ENCODE data around the gene TMEM119. TPM values are rescaled to one million over a fixed set of nuclear protein-coding genes. Genes with fewer than 3 reads are reported as not detected.

The TMEM119 gene
- total and polyA plus RNA-seq, 2 of the 8 experiments (the other 6 are each of a cell fraction or from before 2014, with no cell fraction given), result 0.35 to 0.61 TPM

GRCh38 chr12:108578813-108579212 is 19.1 kb downstream of the TMEM119 start:
- H3K79me1 ChIP-seq (ENCODE audit: low read depth, low read length), result no peaks in the 10 kb centered on the region
- H3K56ac ChIP-seq (replicated peaks; ENCODE audit: insufficient read length, low read depth, low read length), result peak overlapping the region; percentile 32
- H3K23ac ChIP-seq (ENCODE audit: insufficient read length), result no peak overlapping the region
- no peaks in the 10 kb centered on the region for H3K4me1 ChIP-seq (replicated peaks in 1 of 4; ENCODE audit: control insufficient read depth in 3 of 4, insufficient read depth in 4 of 4, low read length in 3 of 4)
- no peak overlapping the region for H2AFZ ChIP-seq (ENCODE audit: low read length)
- no peaks in the 10 kb centered on the region for H3K36me3 ChIP-seq (ENCODE audit: control insufficient read depth in 2 of 4, insufficient read depth in 4 of 4, low read length in 3 of 4)
- H3K9ac ChIP-seq (replicated peaks in 1 of 4; ENCODE audit: extremely low read depth in 1 of 4, low read depth in 3 of 4, low read length in 3 of 4), result no peak overlapping the region
- H4K8ac ChIP-seq (ENCODE audit: extremely low read depth, insufficient read depth, low read length), result no peak overlapping the region
- no peak overlapping the region for H2BK120ac ChIP-seq (replicated peaks; ENCODE audit: low read depth, low read length)
- no peak overlapping the region for H3K18ac ChIP-seq (ENCODE audit: extremely low read depth, low read length)
- 0 out of 2 replicates have a peak overlapping the region, but pooled peaks have one; percentile 94 for H2AK5ac ChIP-seq (ENCODE audit: low read depth, low read length)
- no peaks in the 10 kb centered on the region for H3K79me2 ChIP-seq (ENCODE audit: control insufficient read depth in 1 of 2, insufficient read depth in 2 of 2, low read length in 2 of 2)
- no peak overlapping the region for H4K5ac ChIP-seq (ENCODE audit: insufficient read length, low read depth, low read length)
- ChIA-PET POLR2A (ENCODE audit: partially characterized antibody) (no interaction called here), CTCF (ENCODE audit: partially characterized antibody) (interaction anchor here (0.6 to 24.3 kb wide), 4 partner anchors 9 to 85 kb away, joined by 3 to 523 read pairs (median 4); no protein-coding TSS in a partner anchor)
- 96% methylated on average over 3 of the region's 3 CpGs; no CpG with 5 or more reads in 1 of the 2 experiments for WGBS, 2 experiments (ENCODE audit: extremely low coverage in 1 of 2, insufficient coverage in 1 of 2, insufficient read length in 1 of 2, insufficient replicate concordance in 2 of 2, low coverage in 1 of 2, low lambda C conversion rate in 2 of 2, missing lambda C conversion rate in 1 of 2)
- TF ChIP-seq TCF12 (IDR thresholded peaks at IDR 0.05; ENCODE audit: low read depth, low read length), result no peak
- no peak for TF ChIP-seq E2F6 (IDR thresholded peaks at IDR 0.05)
- TF ChIP-seq SIN3A (conservative IDR thresholded peaks at IDR 0.05 in 1 of 2, IDR thresholded peaks at IDR 0.05 in 1 of 2; ENCODE audit: low read depth in 1 of 2, low read length in 2 of 2), result no peak
- TF ChIP-seq KDM5A (IDR thresholded peaks at IDR 0.05; ENCODE audit: low read length), result no peak
- no peak for TF ChIP-seq CBX8 (IDR thresholded peaks at IDR 0.05; ENCODE audit: borderline replicate concordance, low read depth, low read length)
- no peak for TF ChIP-seq MAFK (IDR thresholded peaks at IDR 0.05; ENCODE audit: low read depth, low read length)
- TF ChIP-seq KDM1A (IDR thresholded peaks at IDR 0.05; ENCODE audit: borderline replicate concordance, low read length), result no peak
- TF ChIP-seq SIX5 (IDR thresholded peaks at IDR 0.05; ENCODE audit: low read depth, low read length), result no peak
- no peak for TF ChIP-seq POLR2AphosphoS5 (IDR thresholded peaks at IDR 0.05; ENCODE audit: low read depth, low read length)
- TF ChIP-seq NRF1 (IDR thresholded peaks at IDR 0.05; ENCODE audit: low read depth, low read length), result no peak
- no peak for TF ChIP-seq CREB1 (IDR thresholded peaks at IDR 0.05)
- TF ChIP-seq SP2 (IDR thresholded peaks at IDR 0.05; ENCODE audit: low read length), result no peak
- TF ChIP-seq CHD1 (IDR thresholded peaks at IDR 0.05; ENCODE audit: low read depth, low read length), result no peak
- no peak for TF ChIP-seq YY1 (IDR thresholded peaks at IDR 0.05; ENCODE audit: low read depth, low read length)
- H4K91ac ChIP-seq (replicated peaks; ENCODE audit: insufficient read length, low read length), result peak overlapping the region; percentile 15
- H3K14ac ChIP-seq (ENCODE audit: insufficient read length), result no peak overlapping the region
- FAIRE-seq (no peak), DNase-seq (ENCODE audit: low read depth in 1 of 2, low spot score in 2 of 2) (no peak)
- no peak overlapping the region for H2BK5ac ChIP-seq (ENCODE audit: low read depth, low read length)
- H2BK15ac ChIP-seq (ENCODE audit: low read length), result no peak overlapping the region
- H3K4me2 ChIP-seq (ENCODE audit: insufficient read depth in 1 of 2, low read depth in 2 of 2, low read length in 2 of 2), result no peak overlapping the region
- no peaks in the 10 kb centered on the region for H3K27me3 ChIP-seq (replicated peaks in 1 of 4; ENCODE audit: control insufficient read depth in 3 of 4, extremely low read depth in 1 of 4, insufficient read depth in 3 of 4, low read length in 3 of 4)
- no peak overlapping the region for H3K4ac ChIP-seq (replicated peaks; ENCODE audit: insufficient read length, low read depth, low read length)
- peak overlapping the region; percentile 32; the same call in 1 of the 2 replicates for H2BK20ac ChIP-seq (ENCODE audit: low read length)
- peaks cover 0 to 6% of the 10 kb centered on the region in 2 experiments for H4K20me1 ChIP-seq (replicated peaks in 1 of 2; ENCODE audit: control insufficient read depth in 1 of 2, insufficient read depth in 2 of 2, low read length in 2 of 2)
- no peak overlapping the region for H3K4me3 ChIP-seq (ENCODE audit: extremely low read depth in 1 of 4, insufficient read depth in 2 of 4, low read depth in 3 of 4, low read length in 4 of 4)
- peaks cover 14% of the 10 kb centered on the region; the same call in 1 of the 2 replicates for H3K23me2 ChIP-seq (ENCODE audit: low read depth, low read length)
- peaks cover 0 to 3% of the 10 kb centered on the region in 2 experiments; a peak in 1 of 4 replicates for H3K9me3 ChIP-seq (ENCODE audit: insufficient read depth in 2 of 2, low read depth in 1 of 2, low read length in 1 of 2)
- 0 out of 2 replicates have a peak overlapping the region, but pooled peaks have one; percentile 27 for H2BK12ac ChIP-seq (ENCODE audit: low read depth, low read length)
- H3K27ac ChIP-seq (ENCODE audit: low read depth, low read length), result no peak overlapping the region
